ENCODE data around the gene GGTA1. TPM values are rescaled to one million over a fixed set of nuclear protein-coding genes. Genes with fewer than 3 reads are reported as not detected.
"Not testable (repeated sequence)": the region's sequence is repeated elsewhere in the genome, so short reads cannot be mapped to it uniquely, and the experiment has no call there.

Gene GGTA1
- total RNA-seq, 4 donors from 2014 or later: 1.9 to 37.8 (median 3.5) TPM; not detected in 1

DNA sequence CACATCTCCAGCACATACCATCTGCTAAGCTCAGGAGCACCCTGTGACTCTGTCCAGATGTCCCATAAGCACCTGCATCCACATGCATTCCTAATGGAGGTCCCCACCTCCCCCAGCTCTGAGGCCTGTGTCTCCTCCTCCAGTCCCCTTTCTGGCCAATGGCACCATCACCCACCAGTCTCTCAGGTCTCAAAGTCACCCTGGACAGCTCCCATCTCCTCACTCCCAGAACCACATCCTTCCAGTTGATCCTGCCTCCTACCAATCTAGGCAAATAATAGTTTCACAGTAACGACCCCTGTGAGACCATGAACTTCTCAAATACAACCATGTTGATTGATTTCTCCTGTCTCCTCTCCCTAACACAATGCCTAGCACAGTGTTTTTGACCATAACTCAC is 40.1 kb downstream of the GGTA1 start:
- Histone ChIP-seq H3K36me3 (no peaks in the 10 kb centered on the region), H3K27ac (no peak overlapping the region), H3K9me3 (no peaks in the 10 kb centered on the region), H3K27me3 (peaks cover 23% of the 10 kb centered on the region), H3K4me3 (no peak overlapping the region), H3K4me1 (no peaks in the 10 kb centered on the region)
- 27 to 38% methylated on average over 1 of the region's 1 CpG for WGBS, 2 donors (ENCODE audit: low coverage in 1 of 2)
- no peak for DNase-seq
- intact Hi-C loops (cut with DNase I; ENCODE audit: low total_unique reads) (no loop called here), in situ Hi-C loops (cut with MboI; ENCODE audit: low pct_ligation_motif_present in 1 of 4, low pct_unique_long_range_greater_than_20kb in 1 of 4, low sequenced_read_pairs in 3 of 4) (no loop called here)
- TF ChIP-seq POLR2AphosphoS5 (IDR thresholded peaks at IDR 0.05) (no peak), EP300 (IDR thresholded peaks at IDR 0.05; ENCODE audit: low read depth) (no peak), POLR2A (IDR thresholded peaks at IDR 0.05) (no peak), CTCF (IDR thresholded peaks at IDR 0.05) (no peak)

DNA sequence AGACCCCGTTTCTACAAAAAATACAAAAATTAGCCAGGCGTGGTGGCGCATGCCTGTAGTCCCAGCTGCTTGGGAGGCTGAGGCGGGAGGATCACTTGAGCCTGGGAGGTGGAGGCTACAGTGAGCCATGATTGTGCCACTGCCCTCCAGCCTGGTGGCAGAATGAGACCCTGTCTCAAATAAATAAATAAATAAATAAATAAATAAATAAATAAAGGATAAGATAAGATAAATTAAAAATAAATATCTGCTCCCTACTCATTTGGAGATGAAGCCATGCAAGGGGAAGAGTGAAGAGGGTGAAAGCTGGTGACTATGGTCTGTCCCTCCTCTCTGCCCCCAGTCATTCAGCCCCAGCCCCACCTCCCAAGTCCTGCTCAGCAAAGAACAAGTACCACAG is 41.2 kb downstream of the GGTA1 start:
- H3K36me3 ChIP-seq; H3K27ac ChIP-seq; H3K9me3 ChIP-seq; H3K4me3 ChIP-seq; intact Hi-C loops (cut with DNase I; ENCODE audit: low total_unique reads); in situ Hi-C loops (cut with MboI; ENCODE audit: low pct_ligation_motif_present in 1 of 4, low pct_unique_long_range_greater_than_20kb in 1 of 4, low sequenced_read_pairs in 3 of 4); DNase-seq; H3K4me1 ChIP-seq: not testable (repeated sequence)
- WGBS, 2 donors (ENCODE audit: low coverage in 1 of 2): 85 to 92% methylated on average over 4 of the region's 4 CpGs
- H3K27me3 ChIP-seq: peaks cover 23% of the 10 kb centered on the region

DNA sequence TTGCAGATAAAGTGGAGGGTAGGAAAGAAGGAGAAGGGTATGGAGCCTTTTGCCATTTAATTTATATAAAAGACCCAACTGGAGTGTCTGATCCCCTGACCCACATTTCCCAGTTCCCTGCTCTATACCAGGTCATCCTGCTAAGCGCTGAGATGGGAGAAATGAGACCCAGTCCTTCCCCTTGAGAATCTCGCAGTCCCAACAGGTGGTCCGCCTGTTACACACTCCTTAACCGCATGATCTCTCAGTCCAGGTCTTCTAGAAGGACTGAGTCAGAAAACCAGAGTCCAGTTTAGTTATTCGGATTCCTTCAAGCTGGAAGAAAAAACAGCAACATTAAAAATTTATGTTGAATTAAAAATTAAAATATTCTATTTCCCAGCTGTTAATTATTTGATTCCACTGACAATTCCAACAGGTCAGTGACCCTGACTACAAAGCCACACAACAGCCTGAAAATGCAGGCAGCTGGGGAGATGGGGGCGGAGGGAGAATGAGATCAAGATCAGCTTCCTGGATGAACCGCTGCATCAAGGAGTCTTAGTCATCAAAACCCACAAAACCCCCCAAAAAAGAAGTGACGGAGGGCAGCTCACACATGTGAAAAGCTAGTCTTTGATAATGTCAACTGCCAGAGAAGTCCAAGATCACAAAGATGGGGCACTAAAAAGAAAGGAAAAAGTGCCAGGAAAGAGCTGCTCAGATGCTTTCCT is 44.0 kb downstream of the GGTA1 start:
- WGBS, 2 donors (ENCODE audit: low coverage in 1 of 2): 74 to 93% methylated on average over 7 to 8 of the region's 8 CpGs
- Histone ChIP-seq H3K4me1 (peaks cover 0 to 3% (median under 1%) of the 10 kb centered on the region in 4 donors), H3K36me3 (no peaks in the 10 kb centered on the region), H3K27me3 (peaks cover 17% of the 10 kb centered on the region), H3K9me3 (no peaks in the 10 kb centered on the region), H3K4me3 (no peak overlapping the region), H3K27ac (no peak overlapping the region)
- no peak for DNase-seq
- intact Hi-C loops (cut with DNase I; ENCODE audit: low total_unique reads): no loop called here
- TF ChIP-seq CTCF (IDR thresholded peaks at IDR 0.05): no peak
- no peak for TF ChIP-seq EP300 (IDR thresholded peaks at IDR 0.05; ENCODE audit: low read depth)
- no peak for TF ChIP-seq POLR2A (IDR thresholded peaks at IDR 0.05)
- no peak for TF ChIP-seq POLR2AphosphoS5 (IDR thresholded peaks at IDR 0.05)
- in situ Hi-C loops (cut with MboI; ENCODE audit: low pct_ligation_motif_present in 1 of 4, low pct_unique_long_range_greater_than_20kb in 1 of 4, low sequenced_read_pairs in 3 of 4): no loop called here

DNA sequence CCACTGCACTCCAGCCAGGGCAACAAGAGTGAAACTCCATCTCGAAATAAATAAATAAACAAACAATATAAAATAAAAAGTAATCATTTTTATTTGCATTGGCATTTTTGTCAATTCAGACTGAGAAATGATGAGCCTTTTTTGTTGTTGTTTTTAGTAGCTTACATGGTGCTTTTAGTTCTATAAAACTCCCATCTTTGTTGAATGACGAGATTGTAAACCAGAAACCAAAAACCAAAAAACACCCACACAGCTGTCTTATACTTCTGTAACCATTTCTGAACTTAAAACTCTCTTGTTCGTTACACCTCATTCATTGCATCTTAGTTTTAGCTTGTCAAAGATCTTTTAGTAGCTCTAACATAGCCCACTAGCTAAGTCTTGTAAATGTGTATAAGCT is 44.7 kb downstream of the GGTA1 start:
- intact Hi-C loops (cut with DNase I; ENCODE audit: low total_unique reads) (no loop called here), in situ Hi-C loops (cut with MboI; ENCODE audit: low pct_ligation_motif_present in 1 of 4, low pct_unique_long_range_greater_than_20kb in 1 of 4, low sequenced_read_pairs in 3 of 4) (no loop called here)
- TF ChIP-seq POLR2A (IDR thresholded peaks at IDR 0.05): no peak
- peaks cover 17% of the 10 kb centered on the region for H3K27me3 ChIP-seq
- DNase-seq: no peak
- H3K4me1 ChIP-seq: peaks cover 2 to 10% (median 4%) of the 10 kb centered on the region in 4 donors
- no peaks in the 10 kb centered on the region for H3K9me3 ChIP-seq
- H3K4me3 ChIP-seq: no peak overlapping the region
- 59 to 69% methylated on average over 3 of the region's 3 CpGs for WGBS, 2 donors (ENCODE audit: low coverage in 1 of 2)
- no peak overlapping the region for H3K27ac ChIP-seq
- no peaks in the 10 kb centered on the region for H3K36me3 ChIP-seq

DNA sequence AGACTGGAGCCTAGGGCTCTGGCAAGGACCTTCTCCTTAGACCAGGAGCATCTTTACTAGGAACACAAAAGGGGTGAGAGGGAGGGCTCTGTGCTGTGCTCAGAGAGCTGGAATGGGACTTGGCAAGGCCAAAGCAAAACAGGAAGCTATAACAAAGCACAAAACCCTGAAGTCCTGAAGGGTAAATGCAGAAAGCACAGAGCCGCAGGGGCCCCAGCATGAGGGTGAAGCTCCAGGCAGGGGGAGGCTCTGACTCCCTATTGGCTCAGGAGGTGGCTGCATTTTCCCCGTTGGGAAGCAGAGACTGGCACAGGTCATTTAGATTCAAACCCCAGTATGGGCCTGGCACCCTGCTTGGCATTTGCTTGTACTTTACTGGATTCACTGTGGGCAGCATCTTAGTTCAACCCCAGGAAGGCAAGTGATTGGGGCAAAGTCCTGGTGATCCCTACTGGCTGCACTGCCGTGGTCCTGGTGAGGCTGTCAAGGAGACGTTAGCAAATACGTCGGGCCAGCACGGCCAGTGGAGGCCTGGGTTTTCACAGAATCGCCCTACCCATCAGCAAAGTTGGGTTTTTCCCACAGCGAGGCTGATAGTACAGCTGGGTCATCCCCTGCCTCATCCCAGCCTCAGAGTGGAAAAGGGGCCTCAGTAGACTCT is 46.3 kb downstream of the GGTA1 start:
- TF ChIP-seq CTCF (IDR thresholded peaks at IDR 0.05): no peak
- TF ChIP-seq EP300 (IDR thresholded peaks at IDR 0.05; ENCODE audit: low read depth): no peak
- TF ChIP-seq POLR2A (IDR thresholded peaks at IDR 0.05): no peak
- no peak for TF ChIP-seq POLR2AphosphoS5 (IDR thresholded peaks at IDR 0.05)
- no peak overlapping the region for H3K27ac ChIP-seq
- in situ Hi-C loops (cut with MboI; ENCODE audit: low pct_ligation_motif_present in 1 of 4, low pct_unique_long_range_greater_than_20kb in 1 of 4, low sequenced_read_pairs in 3 of 4): no loop called here

More for the DNA sequence above, 46.3 kb downstream of the GGTA1 start:
- Histone ChIP-seq H3K9me3 (no peaks in the 10 kb centered on the region), H3K4me1 (peaks cover 4 to 12% (median 7%) of the 10 kb centered on the region in 4 donors), H3K36me3 (no peaks in the 10 kb centered on the region), H3K4me3 (no peak overlapping the region), H3K27me3 (peaks cover 17% of the 10 kb centered on the region)
- 78 to 86% methylated on average over 1 to 9 of the region's 9 CpGs for WGBS, 2 donors (ENCODE audit: low coverage in 1 of 2)
- DNase-seq: no peak
- intact Hi-C loops (cut with DNase I; ENCODE audit: low total_unique reads): no loop called here

Measured in transverse colon (tissue), 4 donors.